H1 (cell line): ENCODE measurements around the gene C1RL. TPM values are rescaled to one million over a fixed set of nuclear protein-coding genes. Genes with fewer than 3 reads are reported as not detected.

ENCODE experiments used
- POLR2AphosphoS5 ChIP-seq: IDR thresholded peaks from 2 replicates; pipeline ENCODE4 v1.6.1; 2011; ENCODE audit warnings: low read depth, low read length
- SAP30 ChIP-seq: fragments of 300-600 bp; sonication (generic); IDR thresholded peaks from 2 replicates; pipeline ENCODE4 v1.7.1; 2012; ENCODE audit warnings: low read length, moderate library complexity, mild to moderate bottlenecking, inconsistent platforms; ENCODE audit not compliant: insufficient read depth, insufficient replicate concordance
- TEAD4 ChIP-seq: IDR thresholded peaks from 2 replicates; pipeline ENCODE4 v1.6.1; 2012; ENCODE audit warnings: low read depth, low read length, inconsistent platforms, mixed read lengths
- polyA plus RNA-seq, 7 experiments: library from polyadenylated mRNA; depleted of rRNA in 3 of 7; stranded (reverse) in 5 of 7; unstranded in 2 of 7; fragments of >200 nt in 5 of 7; fragments of 200-250 nt in 2 of 7; gene quantifications; 1 replicate in 5 of 7; 2 replicates in 1 of 7; 4 replicates in 1 of 7; pipeline versions ENCODE4 v1.2.1 to v1.2.3, GENCODE V29; 2011 to 2013; ENCODE audit warnings: missing spikeins in 2 of 7, mixed read lengths in 2 of 7
- total RNA-seq: library from RNA; stranded (reverse); fragmentation: NEBNext Ultra II Directional; extraction: Animal tissue kit (Norgen Biotek cat#: 25700); gene quantifications from 2 replicates; pipeline ENCODE4 v1.2.1, GENCODE V29; 2021
- TF ChIP-seq, protein P1 (sequence below): IDR thresholded peaks from 2 replicates; pipeline ENCODE4 v1.6.1; 2011; ENCODE audit warnings: low read length, improper control_type of control experiment

The C1RL gene
- total and polyA plus RNA-seq, 2 of the 8 experiments (the other 6 are each of a cell fraction or from before 2014, with no cell fraction given), result 11.4 to 15.5 TPM

DNA sequence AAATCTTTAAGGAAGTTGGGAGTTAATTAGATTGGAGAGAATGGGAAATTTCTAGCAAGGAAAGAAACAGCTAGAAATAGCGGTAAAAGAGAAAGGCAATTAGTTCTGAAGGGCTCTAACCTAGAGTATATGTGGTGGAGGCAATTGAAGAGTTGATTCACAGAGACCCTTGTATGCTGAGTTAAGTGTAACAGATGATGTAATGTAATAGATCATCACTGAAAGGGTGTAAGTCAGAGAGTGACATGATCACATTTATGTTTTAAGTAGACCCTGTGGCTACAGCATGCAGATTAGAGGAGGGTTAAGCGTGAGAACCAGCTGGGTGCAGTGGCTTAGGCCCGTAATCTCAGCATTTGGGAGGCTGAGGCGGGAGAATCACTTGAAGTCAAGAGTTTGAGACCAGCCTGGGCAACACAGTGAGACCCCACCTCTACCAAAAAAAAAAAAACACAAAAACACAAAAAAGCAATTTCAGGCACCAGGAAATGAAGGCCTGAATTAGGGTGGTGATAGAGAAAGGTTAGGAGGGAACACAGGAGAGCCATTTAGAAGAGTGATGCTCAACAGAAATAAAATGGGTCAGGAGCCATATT, 16.7 kb upstream of the C1RL start (continued):
- TF ChIP-seq SAP30, result no peak
- no peak for TF ChIP-seq TEAD4
- TF ChIP-seq POLR2AphosphoS5, result no peak
- TF ChIP-seq, protein P1, sequence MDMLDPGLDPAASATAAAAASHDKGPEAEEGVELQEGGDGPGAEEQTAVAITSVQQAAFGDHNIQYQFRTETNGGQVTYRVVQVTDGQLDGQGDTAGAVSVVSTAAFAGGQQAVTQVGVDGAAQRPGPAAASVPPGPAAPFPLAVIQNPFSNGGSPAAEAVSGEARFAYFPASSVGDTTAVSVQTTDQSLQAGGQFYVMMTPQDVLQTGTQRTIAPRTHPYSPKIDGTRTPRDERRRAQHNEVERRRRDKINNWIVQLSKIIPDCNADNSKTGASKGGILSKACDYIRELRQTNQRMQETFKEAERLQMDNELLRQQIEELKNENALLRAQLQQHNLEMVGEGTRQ, result no peak
